Endothelial cell of umbilical vein (primary cell): Measurements from ENCODE around the gene GULP1.

Experiments used
- EZH2 ChIP-seq: IDR thresholded peaks from 2 replicates; pipeline ENCODE4 v1.6.1; 2012; ENCODE audit warnings: borderline replicate concordance, low read depth, mild to moderate bottlenecking, moderate library complexity, low read length, inconsistent platforms; ENCODE audit not compliant: severe bottlenecking
- POLR2AphosphoS5 ChIP-seq: IDR thresholded peaks from 2 replicates; pipeline ENCODE4 v1.6.1; 2012; ENCODE audit warnings: low read depth, mild to moderate bottlenecking, control low read depth, low read length, moderate library complexity; ENCODE audit not compliant: insufficient read depth
- TF ChIP-seq, protein P1 (sequence below), 2 donors: IDR thresholded peaks; 1 replicate in 1 of 2; 2 replicates in 1 of 2; pipeline ENCODE4 v1.5.1; 2011; ENCODE audit warnings: low read length in 2 of 2, mild to moderate bottlenecking in 2 of 2, moderate library complexity in 2 of 2, control low read depth in 1 of 2, inconsistent platforms in 1 of 2, low read depth in 1 of 2; ENCODE audit not compliant: insufficient read depth in 1 of 2; ENCODE audit errors: extremely low read depth in 1 of 2

- TF ChIP-seq POLR2AphosphoS5 (no peak), EZH2 (no peak)
- TF ChIP-seq, protein P1, sequence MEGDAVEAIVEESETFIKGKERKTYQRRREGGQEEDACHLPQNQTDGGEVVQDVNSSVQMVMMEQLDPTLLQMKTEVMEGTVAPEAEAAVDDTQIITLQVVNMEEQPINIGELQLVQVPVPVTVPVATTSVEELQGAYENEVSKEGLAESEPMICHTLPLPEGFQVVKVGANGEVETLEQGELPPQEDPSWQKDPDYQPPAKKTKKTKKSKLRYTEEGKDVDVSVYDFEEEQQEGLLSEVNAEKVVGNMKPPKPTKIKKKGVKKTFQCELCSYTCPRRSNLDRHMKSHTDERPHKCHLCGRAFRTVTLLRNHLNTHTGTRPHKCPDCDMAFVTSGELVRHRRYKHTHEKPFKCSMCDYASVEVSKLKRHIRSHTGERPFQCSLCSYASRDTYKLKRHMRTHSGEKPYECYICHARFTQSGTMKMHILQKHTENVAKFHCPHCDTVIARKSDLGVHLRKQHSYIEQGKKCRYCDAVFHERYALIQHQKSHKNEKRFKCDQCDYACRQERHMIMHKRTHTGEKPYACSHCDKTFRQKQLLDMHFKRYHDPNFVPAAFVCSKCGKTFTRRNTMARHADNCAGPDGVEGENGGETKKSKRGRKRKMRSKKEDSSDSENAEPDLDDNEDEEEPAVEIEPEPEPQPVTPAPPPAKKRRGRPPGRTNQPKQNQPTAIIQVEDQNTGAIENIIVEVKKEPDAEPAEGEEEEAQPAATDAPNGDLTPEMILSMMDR (IDR thresholded peaks at IDR 0.05; ENCODE audit: extremely low read depth in 1 of 2, insufficient read depth in 1 of 2, low read depth in 1 of 2, low read length in 2 of 2) = no peak
These were observed 152.6 kb downstream of the GULP1 start for GRCh38 chr2:188444106-188444835.
